Stomach (tissue), 4 donors: ENCODE results near the gene TOB2.

ENCODE experiments used
- CTCF ChIP-seq, 7 experiments: fragments of 450-650 bp in 4 of 7; fragments of 200-600 bp in 3 of 7; sonication (generic) in 3 of 7; IDR thresholded peaks; one replicate each; pipeline ENCODE4 v1.5.1; 2016 to 2019; ENCODE audit warnings: antibody characterized with exemption in 7 of 7, control low read depth in 2 of 7, mild to moderate bottlenecking in 1 of 7
- POLR2AphosphoS5 ChIP-seq, 3 donors: sonication (generic); formaldehyde crosslinking; IDR thresholded peaks; one replicate each; pipeline ENCODE4 v1.6.1; 2016; ENCODE audit warnings: antibody characterized with exemption in 3 of 3

- TF ChIP-seq CTCF (IDR thresholded peaks at IDR 0.05), result no peak
- TF ChIP-seq POLR2AphosphoS5 (IDR thresholded peaks at IDR 0.05), result no peak
Measured at GRCh38 chr22:41478473-41478872, 31.9 kb upstream of the TOB2 start.
